Activated T-helper 1 cell treated with Interleukin-2 at 50 U/mL for 16 hours (primary cell): ENCODE measurements around the gene ZDHHC14.
"Not testable (repeated sequence)": the region's sequence is repeated elsewhere in the genome, so short reads cannot be mapped to it uniquely, and the experiment has no call there.

Experiments used
- DNase-seq: peaks from one replicate; pipeline ENCODE4 v3.0.0-alpha.2; 2020; ENCODE audit warnings: low read depth

The ZDHHC14 gene

DNA sequence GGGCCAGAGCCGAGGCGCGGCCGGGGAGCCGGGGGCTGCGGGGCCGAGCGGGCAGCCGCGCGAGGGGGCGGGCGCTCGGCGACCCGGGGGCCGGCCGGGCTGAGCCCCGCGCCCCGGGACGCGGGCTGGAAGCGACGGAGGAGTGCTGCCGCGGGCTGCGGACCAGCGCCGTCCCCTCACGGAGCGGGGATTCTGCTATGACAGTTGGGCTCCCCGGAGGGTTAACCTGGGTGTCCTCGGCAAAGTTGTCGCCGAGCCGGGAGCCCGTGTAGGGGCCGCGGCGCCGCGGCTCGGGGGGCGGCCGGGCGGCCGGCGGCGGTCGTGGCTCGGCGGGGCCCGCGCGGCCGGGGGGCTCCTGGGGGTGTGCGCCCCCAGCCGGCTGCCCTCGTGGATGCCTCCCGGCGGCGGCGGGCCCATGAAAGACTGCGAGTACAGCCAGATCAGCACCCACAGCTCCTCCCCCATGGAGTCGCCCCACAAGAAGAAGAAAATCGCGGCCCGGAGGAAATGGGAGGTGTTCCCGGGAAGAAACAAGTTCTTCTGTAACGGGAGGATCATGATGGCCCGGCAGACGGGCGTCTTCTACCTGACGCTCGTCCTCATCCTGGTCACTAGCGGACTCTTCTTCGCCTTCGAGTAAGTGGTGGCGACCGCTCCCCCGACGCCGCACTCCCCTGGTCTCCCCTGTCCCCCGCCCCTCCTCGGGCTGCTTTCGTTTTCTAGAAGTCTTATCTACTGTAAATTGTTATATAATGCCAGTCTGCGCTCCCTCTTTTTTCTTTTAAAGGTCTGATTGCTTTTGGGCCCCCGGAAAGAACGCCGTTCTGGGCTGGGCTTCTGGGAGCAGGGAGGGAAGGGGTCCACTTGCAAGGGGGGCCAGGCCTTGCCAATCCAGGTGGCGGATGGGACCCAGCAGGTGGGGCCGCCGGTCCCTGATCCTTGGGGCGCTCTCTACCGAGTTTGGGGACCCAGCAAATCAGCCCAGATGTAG, 936 bp downstream of the ZDHHC14 start:
- DNase-seq = peak; percentile 39

DNA sequence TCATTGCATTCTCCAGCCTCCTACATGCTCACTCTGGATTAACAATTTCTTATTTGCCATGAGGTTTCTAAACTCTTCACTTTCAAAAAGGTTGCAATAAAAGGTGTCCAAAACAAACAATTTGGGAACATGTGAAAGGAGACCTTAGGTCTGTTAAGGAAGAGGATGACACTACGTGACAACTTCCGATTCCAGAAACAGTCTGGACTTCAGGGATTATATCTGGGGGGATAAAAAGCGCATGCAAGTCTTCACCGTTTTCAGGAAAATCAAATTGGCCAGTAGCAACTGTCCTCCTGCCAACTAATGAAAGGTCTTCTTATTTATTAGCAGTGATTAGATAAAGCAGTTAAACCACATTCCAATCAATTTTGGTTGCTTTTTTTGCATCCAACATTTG, 1.8 kb downstream of the ZDHHC14 start:
- no peak for DNase-seq

DNA sequence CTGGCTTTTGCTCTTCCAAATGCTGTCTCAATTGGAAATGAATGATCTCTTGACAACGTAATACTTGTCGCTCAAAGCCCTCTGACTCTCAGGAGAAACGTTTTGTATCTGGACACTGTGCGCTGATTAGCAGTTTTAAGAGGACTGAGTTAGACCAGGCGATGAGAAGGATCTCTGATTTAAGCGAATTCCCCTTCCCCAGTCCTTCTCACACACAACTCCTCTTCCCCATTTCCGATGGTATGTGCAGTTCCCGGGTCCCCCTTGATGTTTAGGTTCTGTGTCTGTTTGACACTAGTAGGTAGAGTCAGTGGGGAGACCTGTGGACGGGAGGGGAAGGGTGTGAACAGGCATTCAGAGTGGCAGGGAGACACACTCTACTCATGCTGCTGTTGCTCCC, 2.5 kb downstream of the ZDHHC14 start:
- no peak for DNase-seq

GRCh38 chr6:157384962-157385361, 4.0 kb downstream of the ZDHHC14 start:
- not testable (repeated sequence) for DNase-seq

- DNase-seq = no peak
Measured at GRCh38 chr6:157385482-157385881, 4.5 kb downstream of the ZDHHC14 start.

GRCh38 chr6:157386023-157386422, 5.0 kb downstream of the ZDHHC14 start:
- DNase-seq = no peak

DNA sequence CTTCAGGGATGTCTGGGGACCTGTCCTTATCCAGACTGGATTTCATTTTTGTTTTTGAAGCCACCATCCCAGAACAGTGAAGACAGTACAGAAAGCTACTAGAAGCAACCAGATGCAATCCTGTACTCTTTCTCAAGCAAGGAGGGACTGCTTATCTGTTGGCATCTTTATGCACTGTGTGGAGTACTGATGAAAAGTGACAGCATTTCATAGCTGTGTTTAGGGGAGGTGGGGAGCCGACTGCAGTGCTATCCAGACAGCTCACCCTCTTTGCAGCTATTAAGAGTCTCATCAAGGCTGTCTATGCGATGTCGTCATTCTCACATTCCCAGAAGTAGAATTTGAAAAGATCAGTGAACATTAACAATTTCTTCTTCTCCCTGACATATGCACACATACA, 5.5 kb downstream of the ZDHHC14 start:
- DNase-seq = no peak

GRCh38 chr6:157388924-157389323, 7.9 kb downstream of the ZDHHC14 start:
- no peak for DNase-seq

GRCh38 chr6:157390273-157391060, 9.5 kb downstream of the ZDHHC14 start:
- DNase-seq = no peak

GRCh38 chr6:157392927-157393668, 12.1 kb downstream of the ZDHHC14 start:
- no peak for DNase-seq

DNA sequence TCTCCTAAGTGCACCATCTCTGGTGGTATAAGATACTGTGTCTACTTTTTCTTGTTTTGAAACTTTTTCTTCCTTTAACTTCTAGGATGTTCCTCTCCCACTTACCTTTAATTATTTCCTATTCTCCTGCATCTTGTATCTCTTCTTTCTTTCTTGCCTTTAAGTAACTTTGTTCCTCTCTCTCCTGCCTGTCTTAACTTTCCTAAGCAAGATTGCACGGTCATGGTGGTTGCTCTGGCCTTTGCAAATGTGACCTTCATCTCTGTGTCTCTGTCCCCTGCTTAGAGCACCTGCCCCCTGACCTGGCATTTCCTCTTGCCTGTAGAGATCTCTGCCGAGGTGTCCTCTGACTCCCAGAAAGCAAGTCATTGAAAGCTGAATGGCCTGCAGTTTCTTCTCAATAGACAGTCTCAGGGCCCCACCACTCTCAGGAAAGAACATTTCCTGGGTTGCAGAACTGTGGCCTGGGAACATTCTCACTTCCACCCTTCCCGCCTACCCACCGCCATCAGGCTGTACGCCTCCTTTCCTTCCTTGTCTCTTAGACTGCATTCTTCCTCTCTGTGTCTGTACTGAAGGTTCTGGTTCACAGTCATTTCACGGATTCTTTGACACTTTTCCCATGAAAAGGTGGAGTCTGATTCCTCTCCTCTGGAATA, 12.8 kb downstream of the ZDHHC14 start:
- no peak for DNase-seq

- DNase-seq = not testable (repeated sequence)
Measured at GRCh38 chr6:157395199-157395598, 14.2 kb downstream of the ZDHHC14 start.

- DNase-seq = no peak
Measured at GRCh38 chr6:157396026-157396425, 15.0 kb downstream of the ZDHHC14 start.

DNA sequence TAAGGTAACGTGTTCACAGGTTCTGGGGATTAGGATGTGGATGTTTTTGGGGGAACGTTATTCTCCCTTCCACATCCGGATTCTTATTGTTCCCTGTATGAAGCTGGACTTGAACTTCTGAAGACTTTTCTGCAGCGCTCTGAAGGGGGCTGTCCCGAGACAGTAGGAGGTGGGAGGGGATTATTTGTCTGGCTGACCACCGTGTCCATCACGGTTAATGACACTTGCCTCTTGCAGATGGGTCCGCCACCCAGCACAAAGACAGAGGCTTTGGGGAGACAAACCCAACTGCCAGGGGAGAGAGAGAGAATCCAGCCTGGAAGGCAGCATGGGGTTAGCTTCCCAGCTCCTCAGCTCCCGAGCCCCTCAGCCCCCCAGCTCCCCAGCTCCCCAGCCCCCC, 16.7 kb downstream of the ZDHHC14 start:
- DNase-seq = no peak

GRCh38 chr6:157398151-157398550, 17.2 kb downstream of the ZDHHC14 start:
- no peak for DNase-seq

DNA sequence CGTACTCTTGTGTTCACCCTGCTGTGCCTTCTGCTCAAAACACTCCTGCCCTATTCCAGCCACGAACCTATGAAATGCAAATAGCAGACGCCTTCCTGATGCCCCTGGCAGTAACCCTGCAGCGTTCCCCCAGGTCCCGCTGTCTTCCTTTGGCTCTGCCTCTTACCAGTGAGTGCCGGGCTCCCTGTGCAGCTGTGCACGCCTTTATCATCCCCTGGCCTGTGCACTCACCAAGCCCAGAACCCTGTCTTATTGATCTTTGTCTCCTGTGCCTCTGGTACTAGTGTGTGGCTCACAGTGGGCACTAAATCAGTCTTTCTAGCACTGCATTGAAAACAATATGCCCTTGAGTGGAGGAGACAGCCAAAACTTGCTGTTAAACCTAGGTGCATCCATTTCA, 19.7 kb downstream of the ZDHHC14 start:
- DNase-seq = no peak

GRCh38 chr6:157401734-157402338, 20.8 kb downstream of the ZDHHC14 start:
- no peak for DNase-seq

DNA sequence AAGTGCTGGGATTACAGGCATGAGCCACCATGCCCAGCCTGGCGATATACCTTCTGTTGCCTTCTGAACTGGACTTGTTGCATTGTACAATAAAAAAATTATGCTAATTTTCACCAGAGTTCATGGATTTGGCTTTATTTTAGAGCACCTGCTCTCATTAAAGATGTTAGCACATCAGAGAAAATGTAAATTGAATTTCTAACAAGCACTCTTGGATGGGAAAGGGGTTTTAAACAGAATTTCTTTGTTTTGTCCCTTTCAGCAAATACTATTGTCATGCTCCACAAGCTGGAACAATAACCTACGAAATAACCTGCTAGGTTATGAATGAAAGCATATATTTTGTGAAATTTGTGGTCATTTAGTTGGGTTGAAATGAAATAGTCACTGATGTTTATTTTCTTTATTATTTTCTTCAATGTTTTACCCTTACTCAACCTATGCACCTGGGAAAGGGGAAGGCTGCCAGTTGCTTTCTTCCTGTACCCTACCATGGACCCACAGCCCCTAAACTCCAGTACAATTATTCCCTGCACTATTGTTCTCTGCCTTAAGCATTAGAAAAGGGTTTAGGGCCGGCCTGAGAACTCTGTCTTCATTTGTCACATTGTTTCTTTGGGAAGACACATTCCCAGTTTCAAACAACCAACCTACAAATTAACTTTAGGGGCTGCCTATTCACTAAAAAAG, 22.2 kb downstream of the ZDHHC14 start:
- DNase-seq = no peak

DNA sequence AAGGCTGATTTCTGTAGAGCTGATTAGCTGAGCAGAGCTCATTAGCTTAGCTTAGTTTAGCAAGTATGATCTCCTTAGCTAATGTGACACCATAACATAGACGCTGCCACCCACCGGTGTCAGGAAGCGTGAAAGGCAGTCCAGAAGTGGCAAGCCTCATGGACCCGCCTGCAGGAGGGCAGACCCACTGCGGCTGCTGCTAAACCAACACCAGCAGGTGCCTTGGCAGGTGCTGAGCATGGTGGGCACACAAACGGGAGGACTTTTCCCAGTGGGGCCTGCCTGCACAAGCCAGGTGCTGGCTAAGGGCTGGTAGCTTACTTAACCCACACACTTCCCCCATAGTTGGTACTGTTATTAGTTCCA, 22.7 kb downstream of the ZDHHC14 start:
- DNase-seq = no peak

DNA sequence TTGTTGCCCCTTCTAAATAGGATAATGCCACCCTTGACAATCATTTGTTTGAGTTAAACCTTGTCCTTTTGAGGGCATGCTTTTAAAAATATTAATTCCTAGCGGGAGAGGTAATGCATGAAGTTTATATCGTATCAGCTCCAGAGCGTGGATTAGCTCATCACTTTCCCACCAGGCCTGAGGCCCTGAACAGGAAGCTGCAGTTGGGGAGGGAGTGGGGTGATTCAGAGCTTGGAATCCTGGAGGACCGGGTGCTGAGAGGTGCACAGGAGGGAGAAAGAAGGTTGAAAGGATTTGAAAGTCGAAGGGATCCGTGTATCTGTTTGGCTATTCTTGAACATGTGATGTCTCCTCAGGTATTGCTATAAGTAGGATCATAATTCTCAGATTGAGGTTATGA, 25.0 kb downstream of the ZDHHC14 start:
- DNase-seq = no peak

- DNase-seq = no peak
Measured at GRCh38 chr6:157406661-157407060, 25.7 kb downstream of the ZDHHC14 start.
